Measurements from ENCODE around the gene MAP3K19.

- TF ChIP-seq CTCF (IDR thresholded peaks at IDR 0.05) (no peak), ZFX (IDR thresholded peaks at IDR 0.05; ENCODE audit: borderline replicate concordance) (no peak)
These were observed 5.8 kb upstream of the MAP3K19 start for GRCh38 chr2:135052997-135053474.

All from 22Rv1 (cell line).